Fibroblast of skin of back (primary cell): ENCODE results near the gene E2F2.
"Not testable (repeated sequence)": the region's sequence is repeated elsewhere in the genome, so short reads cannot be mapped to it uniquely, and the experiment has no call there.

Experiments used
- DNase-seq: peaks from one replicate; pipeline ENCODE4 v3.0.0-alpha.2; 2013

E2F2 gene

DNA sequence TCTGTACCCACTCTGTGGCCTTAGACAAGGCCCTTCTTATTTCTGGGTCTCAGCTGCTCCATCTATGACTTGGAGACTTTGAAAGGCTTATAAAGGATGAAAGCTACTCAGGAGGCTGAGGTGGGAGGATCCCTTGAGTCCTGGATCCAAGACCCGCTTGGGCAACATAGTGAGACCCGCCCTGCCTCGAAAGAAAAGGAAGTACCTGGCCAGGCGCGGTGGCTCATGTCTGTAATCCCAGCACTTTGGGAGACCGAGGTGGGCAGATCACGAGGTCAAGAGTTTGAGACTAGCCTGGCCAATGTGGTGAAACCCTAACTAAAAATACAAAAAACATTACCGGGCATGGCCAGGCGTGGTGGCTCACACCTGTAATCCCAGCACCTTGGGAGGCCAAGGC lies 14.8 kb upstream of the E2F2 start:
- DNase-seq = no peak

DNA sequence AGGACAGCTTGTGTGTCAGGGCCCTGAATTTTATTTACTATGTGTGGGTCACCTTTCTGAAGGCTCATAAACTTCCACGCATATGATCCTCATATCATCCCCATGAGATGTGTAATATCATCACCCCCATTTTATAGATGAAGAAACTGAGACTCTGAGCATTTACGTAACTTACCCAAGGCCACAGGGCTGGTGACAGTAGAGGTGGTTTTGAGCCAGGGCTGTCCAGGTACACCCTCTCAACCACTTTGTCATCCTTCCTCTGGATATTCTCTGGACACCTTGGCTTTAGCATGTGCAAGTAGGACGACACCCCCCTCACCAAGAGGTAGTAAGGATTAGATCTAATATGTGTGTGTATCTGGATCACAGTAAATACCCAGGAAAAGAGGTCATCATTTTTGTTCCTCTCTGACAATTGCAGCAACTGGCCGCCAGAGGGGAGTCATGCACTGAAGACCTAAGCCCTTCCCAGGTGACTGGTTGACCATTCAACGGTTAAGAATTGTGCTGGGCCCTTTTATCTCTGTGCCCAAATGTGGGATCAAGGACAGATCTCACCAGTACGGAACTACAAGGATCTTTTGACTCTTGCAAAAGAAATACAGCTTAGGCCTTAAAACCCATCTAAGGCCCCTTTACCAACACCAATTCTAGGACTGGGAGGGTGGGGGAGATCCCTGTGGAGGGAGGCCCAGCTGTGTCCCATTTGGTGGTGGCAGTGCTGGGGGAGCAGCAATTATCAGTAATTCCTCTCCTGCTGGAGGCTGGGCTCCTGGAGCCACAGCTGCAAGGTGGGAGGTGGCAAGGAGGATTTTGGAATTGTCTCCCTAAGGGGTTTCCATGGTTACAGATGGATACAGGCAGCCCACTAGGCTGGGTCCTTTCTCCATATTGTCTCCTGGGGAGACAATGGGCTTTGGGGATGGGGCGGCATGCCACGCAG lies 13.7 kb upstream of the E2F2 start:
- peak; percentile 76 for DNase-seq

DNA sequence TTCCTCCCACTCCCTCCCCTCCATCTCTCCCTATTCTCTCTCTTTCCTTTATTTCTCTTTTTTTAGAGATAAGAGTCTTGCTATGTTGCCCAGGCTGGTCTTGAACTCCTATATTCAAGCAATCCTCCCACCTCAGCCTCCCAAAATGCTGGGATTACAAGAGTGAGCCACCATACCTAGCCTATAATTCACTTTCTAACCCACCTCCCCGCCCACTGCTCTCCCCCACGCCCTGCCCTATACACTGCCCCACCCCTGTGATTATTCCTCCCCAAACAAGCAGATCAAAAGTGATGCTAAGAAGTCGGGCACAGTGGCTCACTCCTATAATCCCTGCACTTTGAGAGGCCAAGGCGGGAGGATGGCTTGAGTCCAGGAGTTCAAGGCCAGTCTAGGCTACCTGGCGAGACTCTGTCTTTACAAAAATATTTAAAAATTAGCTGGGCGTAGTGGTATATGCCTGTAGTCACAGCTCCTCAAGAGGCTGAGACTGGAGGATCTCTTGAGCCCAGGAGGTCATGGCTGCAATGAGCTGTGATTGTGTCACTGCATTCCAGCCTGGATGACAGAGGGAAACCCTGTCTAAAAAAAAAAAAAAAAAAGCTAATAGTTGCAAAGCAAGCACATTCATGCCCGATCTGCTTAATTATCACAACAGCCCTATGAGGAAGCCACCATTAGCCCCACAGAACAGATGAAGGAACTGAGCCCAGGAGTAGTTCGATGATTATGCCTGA lies 12.8 kb upstream of the E2F2 start:
- DNase-seq = peak; percentile 58

DNA sequence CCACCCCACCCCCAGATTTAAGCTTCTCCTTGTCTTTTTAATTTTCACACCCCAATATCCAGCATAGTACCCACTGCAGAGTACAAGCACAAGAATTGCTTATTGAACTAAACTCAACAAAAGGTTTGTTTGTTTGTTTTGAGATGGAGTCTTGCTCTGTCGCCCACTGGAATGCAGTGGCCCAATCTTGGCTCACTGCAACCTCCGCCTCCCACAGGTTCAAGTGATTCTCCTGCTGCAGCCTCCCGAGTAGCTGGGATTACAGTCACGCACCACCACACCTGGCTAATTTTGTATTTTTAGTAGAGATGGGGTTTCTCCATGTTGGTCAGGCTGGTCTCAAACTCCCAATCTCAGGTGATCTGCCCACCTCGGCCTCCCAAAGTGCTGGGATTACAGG lies 11.9 kb upstream of the E2F2 start:
- not testable (repeated sequence) for DNase-seq

DNA sequence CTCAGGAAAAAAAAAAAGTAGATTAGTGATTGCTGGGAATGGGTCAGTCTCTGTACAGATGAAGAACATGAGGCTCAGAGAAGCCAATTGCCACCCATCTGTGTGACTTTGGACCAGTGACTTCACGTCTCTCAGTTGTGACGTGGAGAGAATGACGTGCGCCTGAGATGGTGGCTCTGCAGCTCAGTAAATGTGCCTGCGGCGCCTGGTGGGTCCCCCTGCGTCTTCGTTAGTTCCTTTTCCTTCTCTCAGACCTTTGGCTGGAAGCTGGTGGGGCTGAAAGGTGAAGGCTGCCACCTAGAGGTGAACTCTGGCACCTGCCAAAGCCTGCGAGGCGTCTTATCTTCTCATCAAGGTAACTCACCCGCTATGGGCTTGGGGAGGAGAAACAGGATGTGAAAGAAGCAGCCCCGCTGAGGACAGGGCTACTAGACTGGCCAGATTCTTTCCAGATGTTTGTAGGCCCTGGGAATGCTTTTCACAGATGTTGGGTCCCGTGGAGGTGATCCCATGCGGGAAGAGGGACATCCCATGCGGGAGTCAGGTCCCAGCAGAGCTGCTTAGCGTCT lies 8.7 kb upstream of the E2F2 start:
- DNase-seq = peak; percentile 87

DNA sequence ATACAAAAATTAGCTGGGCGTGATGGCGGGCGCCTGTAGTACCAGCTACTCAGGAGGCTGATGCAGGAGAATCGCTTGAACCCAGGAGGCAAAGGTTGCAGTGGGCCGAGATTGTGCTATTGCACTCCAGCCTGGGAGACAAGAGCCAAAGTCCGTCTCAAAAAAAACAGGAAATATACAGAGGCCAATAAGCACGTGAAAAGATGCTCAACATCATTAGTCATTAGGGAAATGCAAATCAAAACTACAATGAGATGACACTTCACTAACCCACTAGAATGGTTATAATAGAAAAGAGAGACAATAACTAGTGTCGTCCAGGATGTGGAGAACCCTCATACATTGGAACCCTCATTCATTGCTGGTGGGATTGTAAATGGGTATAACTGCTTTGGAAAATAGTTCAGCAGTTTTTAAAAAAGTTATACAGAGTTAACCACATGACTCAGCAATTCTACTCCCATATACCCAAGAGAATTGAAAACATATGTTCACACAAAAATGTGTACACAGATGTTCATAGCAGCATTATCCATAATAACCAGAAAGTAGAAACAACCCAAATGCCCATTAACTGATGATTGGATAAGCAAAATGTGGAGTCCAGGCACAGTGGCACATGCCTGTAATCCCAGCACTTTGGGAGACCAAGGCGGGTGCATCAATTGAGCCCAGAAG lies 6.4 kb upstream of the E2F2 start:
- DNase-seq = peak; percentile 51

DNA sequence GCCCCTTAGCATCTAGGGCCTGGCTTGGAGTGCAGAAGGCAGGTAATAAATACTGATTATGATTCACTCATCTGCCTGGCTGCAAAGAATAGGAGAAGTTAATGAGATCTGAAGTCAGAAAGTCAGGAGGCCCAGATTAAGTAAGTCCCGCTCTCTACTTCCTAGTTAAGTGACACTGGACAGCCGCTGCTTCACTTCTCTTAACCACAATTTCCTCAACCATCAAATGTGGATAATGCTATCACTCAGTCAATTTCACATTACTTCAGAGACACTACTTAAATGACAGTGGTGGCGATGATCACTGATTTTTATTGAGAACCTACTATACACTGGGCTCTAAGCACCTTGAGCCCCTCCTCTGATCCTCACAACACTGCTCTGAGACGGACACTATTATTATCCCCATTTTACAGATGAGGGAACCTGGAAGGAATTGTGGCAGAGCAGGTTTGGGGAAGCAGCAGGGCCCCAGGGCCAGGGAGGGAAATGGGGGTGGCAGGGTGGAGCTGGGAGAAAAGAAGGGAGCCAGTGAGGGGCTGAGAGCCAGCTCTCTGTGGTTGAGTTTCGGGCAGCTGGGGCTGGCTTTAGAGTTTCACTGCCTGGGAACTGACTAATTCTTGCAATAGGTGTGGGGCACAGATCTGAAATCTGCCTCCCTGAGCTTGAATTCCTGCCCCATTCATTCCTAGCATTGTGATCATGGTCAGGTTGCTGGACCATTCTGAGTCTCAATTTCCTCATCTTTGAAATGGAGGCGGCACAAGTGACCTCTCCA lies 2.4 kb upstream of the E2F2 start:
- no peak for DNase-seq

DNA sequence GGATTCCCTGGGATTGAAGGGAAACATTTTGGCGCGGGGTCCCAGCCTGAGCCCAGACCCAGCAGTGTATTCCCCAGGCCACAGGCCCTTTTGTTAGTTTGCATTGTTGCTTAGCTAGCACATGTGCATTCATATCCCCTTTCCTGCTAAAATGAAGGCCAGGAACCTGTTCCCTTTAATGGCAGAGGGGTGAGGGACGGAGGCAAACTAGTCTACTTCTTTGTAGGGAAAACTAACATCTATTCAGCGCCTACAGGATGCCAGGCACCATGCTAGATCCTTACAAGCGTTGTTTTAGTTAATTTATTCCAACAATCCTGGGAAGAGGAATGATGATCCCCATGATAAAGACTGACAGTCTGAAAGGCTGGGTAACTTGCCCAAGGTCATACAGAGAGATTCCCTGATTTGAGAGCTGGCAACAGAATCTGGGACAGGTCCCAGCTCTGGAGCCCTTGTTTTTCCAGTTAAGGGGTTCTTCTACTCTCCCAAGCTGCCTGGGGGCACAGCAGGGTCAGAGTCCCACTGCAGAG lies 595 bp upstream of the E2F2 start:
- no peak for DNase-seq

DNA sequence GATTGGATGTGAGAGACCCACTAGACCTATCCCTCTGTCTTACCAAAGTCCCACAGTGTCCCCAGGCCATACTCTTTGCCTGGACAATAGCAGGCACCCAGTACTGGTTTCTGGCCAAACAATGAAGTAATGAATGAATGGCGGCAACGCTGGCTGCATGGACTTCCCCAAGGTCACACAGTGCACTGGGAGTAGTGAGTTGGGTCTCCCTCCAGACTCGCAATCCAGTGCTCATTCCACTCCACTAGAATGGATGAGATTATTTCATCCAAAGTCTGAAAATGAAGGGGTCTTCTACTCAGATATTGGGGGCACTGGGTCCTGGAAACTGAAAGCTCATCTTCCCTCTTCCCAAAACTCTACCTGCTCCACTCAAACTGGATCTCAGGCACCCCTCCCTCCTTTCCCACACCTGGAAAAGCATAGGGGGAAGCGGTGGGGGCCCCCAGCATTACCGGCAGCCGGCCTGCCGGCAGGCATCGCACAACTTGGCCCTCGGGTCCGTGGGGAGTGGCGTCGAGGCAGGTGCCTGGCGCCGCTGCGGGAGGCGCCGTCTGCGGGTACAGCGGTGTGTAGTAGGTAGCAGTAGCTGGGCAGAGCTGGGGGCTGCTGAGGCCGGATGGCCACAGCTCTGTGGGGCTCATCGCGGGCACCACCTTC lies 816 bp downstream of the E2F2 start:
- DNase-seq = no peak

DNA sequence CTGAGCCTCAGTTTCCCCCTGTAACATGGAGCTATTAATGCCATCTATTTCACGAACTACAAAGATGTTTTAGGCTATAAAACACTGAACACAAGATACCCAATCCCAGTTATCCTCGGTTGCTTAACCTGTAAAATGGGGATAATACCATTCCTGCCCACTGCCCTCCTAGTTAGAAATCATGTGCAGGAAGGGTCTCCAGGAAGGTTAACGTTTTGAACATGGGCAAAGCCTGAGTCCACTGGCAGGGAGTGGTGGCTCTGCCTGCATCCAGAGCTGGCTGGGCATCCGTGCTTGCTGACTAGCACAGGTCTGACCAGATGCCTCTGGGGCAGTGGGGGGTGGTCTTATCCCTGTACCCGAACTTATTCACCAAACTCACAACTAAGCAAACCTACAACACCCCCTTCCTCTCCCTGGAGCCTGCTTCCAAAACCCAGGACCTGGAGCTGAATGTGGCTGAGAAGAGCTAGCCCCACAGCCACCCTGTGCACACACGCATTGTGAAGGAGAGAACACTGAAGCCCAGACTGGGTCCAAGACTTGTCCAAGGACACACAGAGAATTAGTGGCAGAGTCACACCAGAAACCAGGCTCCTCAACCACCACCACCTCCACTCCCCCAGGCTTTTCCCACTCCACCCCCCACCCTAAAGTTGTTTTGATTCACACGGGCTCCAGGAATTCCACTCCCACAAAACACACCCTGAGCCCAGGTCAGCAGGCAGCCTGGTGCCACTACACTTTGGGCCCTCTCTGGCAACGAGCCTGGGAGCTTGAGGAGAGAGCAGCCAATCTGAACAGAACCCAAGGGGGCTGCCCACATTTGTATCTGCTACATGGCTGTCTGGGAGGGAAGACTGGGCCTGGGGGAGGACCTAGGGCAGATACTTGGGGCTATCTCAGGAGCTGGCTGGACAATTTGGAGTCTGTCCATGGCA lies 1.6 kb downstream of the E2F2 start:
- no peak for DNase-seq

DNA sequence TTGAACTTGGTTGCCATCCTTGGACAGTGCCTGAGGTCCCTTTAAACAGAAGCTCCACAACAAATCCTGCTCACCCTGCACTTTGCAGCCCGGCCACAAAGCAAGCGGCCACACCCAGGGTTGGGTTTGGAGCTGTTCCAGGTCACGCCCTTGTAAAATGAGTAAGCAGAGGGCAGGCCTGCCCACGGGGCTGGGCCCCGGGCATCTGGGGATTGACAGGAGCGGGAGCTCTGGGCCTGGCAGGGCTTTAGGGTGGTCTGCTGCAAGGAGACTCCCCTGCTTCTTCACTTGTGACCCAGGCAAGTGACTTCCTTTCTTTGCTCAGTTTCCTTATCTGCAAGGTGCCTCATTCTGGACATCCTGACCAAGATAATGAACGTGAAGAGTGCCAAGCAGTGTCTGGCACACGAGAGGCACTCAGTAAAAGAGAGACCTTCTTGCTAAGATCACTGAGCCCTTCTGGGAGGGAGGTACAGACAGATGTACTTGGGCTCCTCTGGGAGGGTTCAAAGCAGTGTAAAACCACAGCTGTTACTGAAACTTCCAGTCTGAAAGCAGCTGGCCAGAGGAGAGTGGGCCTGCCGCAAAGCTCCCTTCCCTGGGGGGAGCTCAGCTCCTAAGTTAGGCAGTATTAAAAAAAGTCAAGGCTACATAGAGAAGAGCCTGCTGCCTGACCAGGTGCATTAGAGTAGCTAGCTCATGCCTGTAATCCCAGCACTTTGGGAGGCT lies 2.6 kb downstream of the E2F2 start:
- peak; percentile 81 for DNase-seq

DNA sequence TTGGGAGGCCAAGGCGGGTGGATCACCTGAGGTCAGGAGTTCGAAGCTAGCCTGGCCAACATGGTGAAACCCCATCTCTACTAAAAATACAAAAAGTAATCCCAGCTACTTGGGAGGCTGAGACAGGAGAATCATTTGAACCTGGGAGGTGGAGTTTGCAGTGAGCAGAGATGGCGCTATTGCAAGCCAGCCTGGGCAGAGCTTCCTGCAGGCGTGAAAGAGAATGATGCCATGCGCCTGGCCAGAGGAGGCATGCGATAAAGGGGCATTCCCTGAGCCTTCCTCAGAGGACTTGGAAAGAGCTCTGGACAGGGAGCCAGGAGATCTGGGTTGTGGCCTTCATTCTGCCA lies 3.2 kb downstream of the E2F2 start:
- no peak for DNase-seq

DNA sequence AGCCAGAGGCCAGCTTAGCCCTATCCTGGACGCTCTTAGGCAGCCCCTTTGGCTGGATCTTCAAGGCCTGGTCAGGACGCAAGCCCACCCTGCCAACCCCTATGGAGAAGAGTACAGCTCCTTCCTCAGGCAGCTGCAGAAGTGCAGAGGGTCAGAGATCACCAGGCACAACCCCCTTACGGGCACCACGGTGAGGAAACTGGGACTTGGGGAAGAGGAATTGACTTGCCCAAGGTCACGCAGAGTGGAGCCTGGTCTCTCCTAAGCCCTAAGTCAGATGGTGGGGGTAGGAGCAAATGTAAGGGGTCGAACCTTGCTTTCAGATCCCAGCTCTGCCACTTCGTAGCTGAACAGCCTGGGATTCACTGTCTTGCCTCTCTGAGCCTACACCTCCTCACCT lies 3.7 kb downstream of the E2F2 start:
- DNase-seq = no peak

DNA sequence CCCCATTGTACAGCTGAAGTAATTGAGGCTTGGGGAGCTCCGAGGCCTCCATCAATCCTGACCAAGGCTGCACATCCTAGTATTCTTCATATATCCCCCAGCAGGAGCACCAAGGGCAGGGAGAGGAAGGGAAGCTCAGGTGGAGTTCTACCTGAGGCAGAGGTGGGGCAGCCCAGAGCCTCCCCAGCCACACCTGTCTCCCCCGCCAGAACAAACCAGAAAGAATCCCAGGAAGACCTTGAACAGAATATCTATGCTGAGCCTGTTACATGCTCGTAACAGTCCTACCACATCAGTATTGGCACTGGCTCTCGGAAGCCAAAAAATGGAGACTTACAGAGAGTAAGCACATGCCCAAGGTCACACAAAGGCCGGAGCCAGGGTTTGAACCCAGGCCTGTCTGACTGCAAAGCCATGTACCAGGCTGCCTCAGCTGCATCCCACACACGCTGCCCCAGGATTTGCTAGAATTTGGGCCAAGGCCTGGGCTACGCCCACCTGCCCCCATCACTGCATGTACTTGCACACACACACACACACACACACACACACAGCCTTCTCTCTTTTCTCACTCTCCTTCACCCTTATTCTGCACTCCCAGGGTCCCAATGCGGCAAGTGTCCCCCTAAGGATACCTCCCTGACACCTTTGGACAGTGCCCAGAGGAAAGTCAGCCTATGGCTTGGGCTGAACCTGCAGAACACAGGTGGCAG lies 4.5 kb downstream of the E2F2 start:
- DNase-seq = no peak

DNA sequence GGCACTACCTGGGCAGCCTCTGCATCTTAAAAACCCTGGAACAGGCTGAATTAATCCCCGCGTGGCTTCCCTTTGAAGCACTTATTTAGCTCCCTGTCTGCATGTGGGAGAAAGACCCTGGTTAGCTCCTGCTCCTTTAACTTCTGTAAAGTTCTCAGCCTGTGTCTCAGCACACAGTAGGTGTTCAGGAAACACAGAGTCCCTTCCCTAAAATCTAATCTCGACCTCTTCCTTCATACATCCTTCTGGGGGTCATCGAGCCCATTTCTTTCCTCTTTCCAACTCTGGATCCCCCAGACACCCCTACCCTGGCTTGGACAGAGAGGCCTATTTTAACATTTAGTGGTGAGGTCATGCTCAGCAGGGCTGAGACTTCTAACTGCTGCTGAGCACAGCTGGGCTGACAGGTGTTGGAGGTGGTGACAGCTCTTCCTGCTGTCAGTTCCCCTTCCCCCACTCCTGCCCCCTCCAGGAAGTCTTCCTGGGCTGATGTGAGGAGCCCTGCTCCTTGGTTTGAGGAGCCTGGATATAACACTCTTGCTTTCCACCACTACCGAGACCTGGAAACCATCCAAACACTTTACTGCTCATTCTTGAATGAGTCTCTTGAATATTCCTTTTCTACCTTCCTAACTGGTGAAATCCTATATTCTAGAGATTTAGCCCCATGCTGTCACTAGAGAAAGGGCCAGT lies 5.3 kb downstream of the E2F2 start:
- no peak for DNase-seq

DNA sequence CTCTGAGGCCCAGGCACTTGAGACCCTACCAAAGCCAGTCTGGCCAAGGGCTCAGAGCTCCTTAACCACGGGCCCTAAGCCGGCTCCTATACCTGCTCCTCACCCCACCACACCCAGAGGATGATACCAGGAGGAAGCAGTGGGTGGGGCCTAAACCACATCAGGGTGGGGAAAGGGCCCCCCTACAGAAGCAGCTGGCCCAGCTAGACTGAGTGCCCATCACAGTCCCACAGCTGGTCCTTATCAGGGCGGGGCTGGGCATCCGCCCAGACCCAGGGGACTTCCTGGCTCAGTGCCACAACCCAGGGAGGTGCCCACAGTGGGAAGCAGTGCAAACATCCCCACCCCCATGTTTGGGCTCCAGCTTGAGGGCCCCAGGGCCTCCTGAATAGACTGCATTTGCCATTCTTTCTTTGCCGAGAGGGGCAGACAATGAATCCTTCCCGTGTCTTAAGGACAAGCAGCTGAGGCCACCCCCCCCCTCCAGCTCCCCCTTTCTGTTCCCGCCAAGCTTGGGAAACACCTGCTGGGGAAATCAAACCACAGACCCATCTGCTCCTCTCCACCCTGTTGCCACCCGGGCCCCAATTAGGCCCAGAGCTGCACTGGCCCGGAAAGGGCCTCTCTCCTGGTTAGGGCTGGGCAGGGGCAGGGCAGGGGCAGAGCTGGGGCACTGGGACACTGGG lies 6.2 kb downstream of the E2F2 start:
- no peak for DNase-seq

DNA sequence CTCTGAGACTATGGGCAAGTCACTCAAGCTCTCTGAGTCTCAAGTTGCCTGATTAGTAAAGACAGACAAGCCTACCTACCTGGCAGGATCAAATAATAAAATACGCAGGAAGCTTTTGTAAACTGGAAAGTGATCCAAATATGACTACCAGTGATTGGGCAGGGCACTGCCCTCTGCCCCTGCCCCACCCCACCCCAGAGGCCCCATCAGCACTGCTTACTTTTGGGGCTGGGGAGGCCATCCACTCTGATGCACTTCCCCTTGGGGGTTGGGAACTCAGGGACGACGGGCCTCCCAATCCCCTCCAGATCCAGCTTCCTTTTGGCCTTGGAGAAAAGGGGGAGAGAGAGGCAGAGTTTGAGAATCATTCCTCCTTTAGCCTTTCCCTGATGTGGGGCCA lies 6.9 kb downstream of the E2F2 start:
- no peak for DNase-seq
